Measurements from ENCODE around the gene SYT1.
"Not testable (repeated sequence)": the region's sequence is repeated elsewhere in the genome, so short reads cannot be mapped to it uniquely, and the experiment has no call there.

Gene SYT1

GRCh38 chr12:78864403-78864869 lies at the start of gene SYT1:
TSS of gene SYT1 (plus strand) at chr12:78864774.
- peak; percentile 72 for DNase-seq (ENCODE audit: low read depth, low spot score)

- no peak for DNase-seq (ENCODE audit: low read depth, low spot score)
Observed at GRCh38 chr12:78818487-78818886, 46.1 kb upstream of the SYT1 start.

GRCh38 chr12:78820946-78821345 lies 43.6 kb upstream of the SYT1 start:
- DNase-seq (ENCODE audit: low read depth, low spot score): no peak

GRCh38 chr12:78824918-78825317 lies 39.7 kb upstream of the SYT1 start:
- no peak for DNase-seq (ENCODE audit: low read depth, low spot score)

- no peak for DNase-seq (ENCODE audit: low read depth, low spot score)
Observed at GRCh38 chr12:78829690-78830089, 34.9 kb upstream of the SYT1 start.

GRCh38 chr12:78835493-78835892 lies 29.1 kb upstream of the SYT1 start:
- no peak for DNase-seq (ENCODE audit: low read depth, low spot score)

- DNase-seq (ENCODE audit: low read depth, low spot score): not testable (repeated sequence)
Observed at GRCh38 chr12:78840518-78841019, 24.0 kb upstream of the SYT1 start.

GRCh38 chr12:78853231-78853630 lies 11.3 kb upstream of the SYT1 start:
- DNase-seq (ENCODE audit: low read depth, low spot score): no peak

- no peak for DNase-seq (ENCODE audit: low read depth, low spot score)
Observed at GRCh38 chr12:78863482-78864402, 832 bp upstream of the SYT1 start.

GRCh38 chr12:78864870-78865463 lies 393 bp downstream of the SYT1 start:
- DNase-seq (ENCODE audit: low read depth, low spot score): no peak

- DNase-seq (ENCODE audit: low read depth, low spot score): no peak
Observed at GRCh38 chr12:78865516-78865915, 942 bp downstream of the SYT1 start.

GRCh38 chr12:78866518-78866917 lies 1.9 kb downstream of the SYT1 start:
- no peak for DNase-seq (ENCODE audit: low read depth, low spot score)

- DNase-seq (ENCODE audit: low read depth, low spot score): no peak
Observed at GRCh38 chr12:78870539-78870938, 6.0 kb downstream of the SYT1 start.

GRCh38 chr12:78871566-78871965 lies 7.0 kb downstream of the SYT1 start:
- no peak for DNase-seq (ENCODE audit: low read depth, low spot score)

GRCh38 chr12:78878459-78878858 lies 13.9 kb downstream of the SYT1 start:
- no peak for DNase-seq (ENCODE audit: low read depth, low spot score)

GRCh38 chr12:78878866-78879265 lies 14.3 kb downstream of the SYT1 start:
- no peak for DNase-seq (ENCODE audit: low read depth, low spot score)

GRCh38 chr12:78880078-78880477 lies 15.5 kb downstream of the SYT1 start:
- no peak for DNase-seq (ENCODE audit: low read depth, low spot score)

GRCh38 chr12:78881685-78882084 lies 17.1 kb downstream of the SYT1 start:
- no peak for DNase-seq (ENCODE audit: low read depth, low spot score)

- no peak for DNase-seq (ENCODE audit: low read depth, low spot score)
Observed at GRCh38 chr12:78885466-78885865, 20.9 kb downstream of the SYT1 start.

GRCh38 chr12:78886719-78887407 lies 22.3 kb downstream of the SYT1 start:
- no peak for DNase-seq (ENCODE audit: low read depth, low spot score)

- no peak for DNase-seq (ENCODE audit: low read depth, low spot score)
Observed at GRCh38 chr12:78887444-78887843, 22.9 kb downstream of the SYT1 start.

GRCh38 chr12:78888568-78888967 lies 24.0 kb downstream of the SYT1 start:
- DNase-seq (ENCODE audit: low read depth, low spot score): no peak
